Panc1 (cell line): Measurements from ENCODE around the gene LHPP. TPM values are rescaled to one million over a fixed set of nuclear protein-coding genes. Genes with fewer than 3 reads are reported as not detected.

Source experiments
- ATAC-seq: fragments of 200-7000 bp; cut with Tn5 transposase; 2 replicates; pipeline ENCODE4 v1.9.1; 2020; ENCODE audit warnings: mild to moderate bottlenecking, moderate library complexity
- BruUV-seq: library from RNA; stranded (reverse); fragments of 400-500 nt; replicated peaks from 2 replicates; lab custom pipeline; 2021; lab: Mats Ljungman, UMichigan
- CTCF ChIA-PET: fragments of 300-600 bp; sonication (Branson Sonifier 250); formaldehyde crosslinking; loops from one replicate; lab custom pipeline; 2022; ENCODE audit warnings: antibody characterized with exemption; lab: Charles Lee
- POLR2A ChIA-PET: fragments of 300-600 bp; sonication (Branson Sonifier 250); formaldehyde crosslinking; loops from one replicate; lab custom pipeline; 2022; ENCODE audit warnings: antibody characterized with exemption; lab: Charles Lee
- DNase-seq: peaks from one replicate; pipeline ENCODE4 v3.0.0-alpha.2; 2010; ENCODE audit warnings: low read depth, low spot score
- H3K27ac ChIP-seq: 2 replicates; pipeline ENCODE4 v1.5.1; 2011; ENCODE audit warnings: mild to moderate bottlenecking, low read length, inconsistent platforms
- H3K27me3 ChIP-seq: fragments of 200-500 bp; sonication (Bioruptor generic); 2 replicates; pipeline ENCODE4 v1.6.0; 2014; ENCODE audit warnings: low read length, inconsistent platforms; ENCODE audit not compliant: control insufficient read depth, insufficient read depth
- H3K36me3 ChIP-seq: fragments of 200-500 bp; sonication (Bioruptor generic); 2 replicates; pipeline ENCODE4 v1.5.1; 2014; ENCODE audit warnings: inconsistent platforms, mild to moderate bottlenecking, low read length, moderate library complexity; ENCODE audit not compliant: control insufficient read depth, insufficient read depth
- H3K4me1 ChIP-seq: 2 replicates; pipeline ENCODE4 v1.5.1; 2011; ENCODE audit warnings: inconsistent platforms, mild to moderate bottlenecking, low read length, moderate library complexity; ENCODE audit not compliant: control insufficient read depth, insufficient read depth
- H3K4me3 ChIP-seq, 2 experiments: 2 replicates each; pipeline ENCODE4 v1.5.1; 2011 to 2012; ENCODE audit warnings: low read depth in 2 of 2, low read length in 2 of 2, mild to moderate bottlenecking in 2 of 2, inconsistent platforms in 1 of 2, moderate library complexity in 1 of 2
- H3K9me3 ChIP-seq: fragments of 200-500 bp; sonication (Bioruptor generic); 2 replicates; pipeline ENCODE4 v1.5.1; 2014; ENCODE audit warnings: low read depth, mild to moderate bottlenecking, inconsistent platforms, low read length, moderate library complexity; ENCODE audit not compliant: control insufficient read depth, insufficient read depth
- CTCF ChIP-seq: fragments of 450-650 bp; IDR thresholded peaks from 2 replicates; pipeline ENCODE4 v1.5.1; 2017; ENCODE audit warnings: mild to moderate bottlenecking
- POLR2AphosphoS5 ChIP-seq: IDR thresholded peaks from 2 replicates; pipeline ENCODE4 v1.6.1; 2012; ENCODE audit warnings: mild to moderate bottlenecking, low read depth, low read length, moderate library complexity
- SIN3A ChIP-seq: IDR thresholded peaks from 2 replicates; pipeline ENCODE4 v1.6.1; 2012; ENCODE audit warnings: low read depth, mild to moderate bottlenecking, low read length, moderate library complexity, borderline replicate concordance; ENCODE audit not compliant: insufficient read depth
- TCF7L2 ChIP-seq: IDR thresholded peaks from 2 replicates; pipeline ENCODE4 v1.6.1; 2011; ENCODE audit warnings: mild to moderate bottlenecking, low read depth, low read length, inconsistent platforms
- in situ Hi-C: cut with HindIII; loops from 2 replicates; pipeline ENCODE4 v1.10.0; 2016; ENCODE audit warnings: low sequenced_read_pairs, low pct_unique_long_range_greater_than_20kb
- intact Hi-C: fragments of 100-400 bp; cut with micrococcal nuclease; formaldehyde crosslinking; loops from one replicate; pipeline ENCODE4 v1.10.0; 2022; ENCODE audit not compliant: unreplicated experiment
- total RNA-seq: library from RNA; stranded (reverse); gene quantifications from one replicate; pipeline ENCODE4 v1.2.1, GENCODE V29; 2021; ENCODE audit not compliant: unreplicated experiment
- TF ChIP-seq, protein P1 (sequence below), 2 experiments: IDR thresholded peaks; 2 replicates each; pipeline ENCODE4 v1.6.1; 2011 to 2012; ENCODE audit warnings: low read depth in 2 of 2, control low read depth in 1 of 2, low read length in 1 of 2, mild to moderate bottlenecking in 1 of 2, moderate library complexity in 1 of 2; ENCODE audit not compliant: insufficient read depth in 1 of 2

The LHPP gene
- total RNA-seq, 1 experiment from 2014 or later: 15.0 TPM

DNA sequence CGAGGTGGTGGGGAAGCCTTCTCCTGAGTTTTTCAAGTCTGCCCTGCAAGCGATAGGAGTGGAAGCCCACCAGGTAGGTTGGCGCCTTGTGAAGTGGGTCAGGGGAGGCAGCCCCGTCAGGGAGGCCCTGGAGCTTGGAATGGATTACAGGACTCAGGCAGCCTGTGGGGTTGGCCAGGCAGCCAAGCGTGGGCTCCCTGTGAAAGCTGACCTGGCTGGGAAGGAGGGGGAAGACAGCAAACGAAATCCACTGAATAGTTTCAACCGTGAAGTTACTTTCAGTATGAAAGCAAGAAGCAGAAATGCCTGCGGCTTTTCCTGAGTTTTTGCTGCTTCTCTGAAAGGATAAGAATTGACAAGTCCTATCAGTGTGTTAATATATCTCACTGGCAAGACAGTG is 36.4 kb downstream of the LHPP start:
- in situ Hi-C loops (no loop called here), intact Hi-C loops (no loop called here)
- H3K4me3 ChIP-seq: no peak overlapping the region
- H3K27me3 ChIP-seq: no peaks in the 10 kb centered on the region
- no peak overlapping the region for H3K27ac ChIP-seq
- no peaks in the 10 kb centered on the region for H3K36me3 ChIP-seq
- H3K4me1 ChIP-seq: no peaks in the 10 kb centered on the region
- H3K9me3 ChIP-seq: 0 out of 2 replicates have a peak, but pooled peaks cover 3% of the 10 kb centered on the region
- DNase-seq: no peak
- BruUV-seq: no TSS peak
- no peak for ATAC-seq
- ChIA-PET CTCF (no interaction called here), POLR2A (no interaction called here)
- no peak for TF ChIP-seq POLR2AphosphoS5
- TF ChIP-seq TCF7L2: no peak

- in situ Hi-C loops: no loop called here
- Histone ChIP-seq H3K27ac (no peak overlapping the region), H3K9me3 (0 out of 2 replicates have a peak, but pooled peaks cover 3% of the 10 kb centered on the region), H3K36me3 (no peaks in the 10 kb centered on the region), H3K4me1 (no peaks in the 10 kb centered on the region), H3K27me3 (no peaks in the 10 kb centered on the region), H3K4me3 (no peak overlapping the region)
- ChIA-PET CTCF (no interaction called here), POLR2A (no interaction called here)
- ATAC-seq (no peak), DNase-seq (no peak)
- intact Hi-C loops: no loop called here
- no TSS peak for BruUV-seq
- TF ChIP-seq POLR2AphosphoS5 (no peak), TCF7L2 (no peak)
- TF ChIP-seq, protein P1, sequence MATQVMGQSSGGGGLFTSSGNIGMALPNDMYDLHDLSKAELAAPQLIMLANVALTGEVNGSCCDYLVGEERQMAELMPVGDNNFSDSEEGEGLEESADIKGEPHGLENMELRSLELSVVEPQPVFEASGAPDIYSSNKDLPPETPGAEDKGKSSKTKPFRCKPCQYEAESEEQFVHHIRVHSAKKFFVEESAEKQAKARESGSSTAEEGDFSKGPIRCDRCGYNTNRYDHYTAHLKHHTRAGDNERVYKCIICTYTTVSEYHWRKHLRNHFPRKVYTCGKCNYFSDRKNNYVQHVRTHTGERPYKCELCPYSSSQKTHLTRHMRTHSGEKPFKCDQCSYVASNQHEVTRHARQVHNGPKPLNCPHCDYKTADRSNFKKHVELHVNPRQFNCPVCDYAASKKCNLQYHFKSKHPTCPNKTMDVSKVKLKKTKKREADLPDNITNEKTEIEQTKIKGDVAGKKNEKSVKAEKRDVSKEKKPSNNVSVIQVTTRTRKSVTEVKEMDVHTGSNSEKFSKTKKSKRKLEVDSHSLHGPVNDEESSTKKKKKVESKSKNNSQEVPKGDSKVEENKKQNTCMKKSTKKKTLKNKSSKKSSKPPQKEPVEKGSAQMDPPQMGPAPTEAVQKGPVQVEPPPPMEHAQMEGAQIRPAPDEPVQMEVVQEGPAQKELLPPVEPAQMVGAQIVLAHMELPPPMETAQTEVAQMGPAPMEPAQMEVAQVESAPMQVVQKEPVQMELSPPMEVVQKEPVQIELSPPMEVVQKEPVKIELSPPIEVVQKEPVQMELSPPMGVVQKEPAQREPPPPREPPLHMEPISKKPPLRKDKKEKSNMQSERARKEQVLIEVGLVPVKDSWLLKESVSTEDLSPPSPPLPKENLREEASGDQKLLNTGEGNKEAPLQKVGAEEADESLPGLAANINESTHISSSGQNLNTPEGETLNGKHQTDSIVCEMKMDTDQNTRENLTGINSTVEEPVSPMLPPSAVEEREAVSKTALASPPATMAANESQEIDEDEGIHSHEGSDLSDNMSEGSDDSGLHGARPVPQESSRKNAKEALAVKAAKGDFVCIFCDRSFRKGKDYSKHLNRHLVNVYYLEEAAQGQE (IDR thresholded peaks at IDR 0.05; ENCODE audit: insufficient read depth in 1 of 2, low read depth in 2 of 2, low read length in 1 of 2): no peak
Observed at GRCh38 chr10:124500757-124501156, 39.1 kb downstream of the LHPP start.

- H3K36me3 ChIP-seq: no peaks in the 10 kb centered on the region
- TF ChIP-seq SIN3A: no peak
- TF ChIP-seq, protein P1 (IDR thresholded peaks at IDR 0.05; ENCODE audit: insufficient read depth in 1 of 2, low read depth in 2 of 2, low read length in 1 of 2): no peak
- TF ChIP-seq CTCF: no peak
- TF ChIP-seq TCF7L2: no peak
- no peak for TF ChIP-seq POLR2AphosphoS5
- 0 out of 2 replicates have a peak, but pooled peaks cover 3% of the 10 kb centered on the region for H3K9me3 ChIP-seq
- no peak for ATAC-seq
- intact Hi-C loops (no loop called here), in situ Hi-C loops (no loop called here)
- no peak for DNase-seq
- POLR2A ChIA-PET: interaction anchor here (0.7 kb wide), 1 partner anchor 505 kb away, joined by 3 read pairs; no protein-coding TSS in a partner anchor
- no TSS peak for BruUV-seq
- no peaks in the 10 kb centered on the region for H3K4me1 ChIP-seq
- H3K27me3 ChIP-seq: no peaks in the 10 kb centered on the region
- no peak overlapping the region for H3K4me3 ChIP-seq
- CTCF ChIA-PET: no interaction called here
- H3K27ac ChIP-seq: no peak overlapping the region
Observed at GRCh38 chr10:124504711-124505110, 43.1 kb downstream of the LHPP start.
